ENCODE measurements around the gene ACER3. TPM values are rescaled to one million over a fixed set of nuclear protein-coding genes. Genes with fewer than 3 reads are reported as not detected.

ACER3 gene
- total and polyA plus RNA-seq, 2 experiments from 2014 or later: 6.2 to 26.5 TPM

GRCh38 chr11:77019976-77020595, 159.4 kb downstream of the ACER3 start (continued):
- TF ChIP-seq ZNF462 (CRISPR knock-in tag; IDR thresholded peaks at IDR 0.05) (no peak), ETS1 (IDR thresholded peaks at IDR 0.05) (no peak), STAT1 (IDR thresholded peaks at IDR 0.05; ENCODE audit: unreplicated experiment) (no peak)

- Mint-ChIP-seq H3K4me3 (no peak overlapping the region), H3K27ac (peak overlapping the region; percentile 96), H3K9me3 (no peaks in the 10 kb centered on the region), H3K4me1 (peaks cover 34% of the 10 kb centered on the region), H3K36me3 (ENCODE audit: low read depth) (no peaks in the 10 kb centered on the region), H3K27me3 (ENCODE audit: insufficient read depth, low read depth, poor library complexity) (peaks cover 5% of the 10 kb centered on the region)
- H3K79me2 ChIP-seq (replicated peaks; ENCODE audit: insufficient read depth): no peaks in the 10 kb centered on the region
- no peak overlapping the region for H3K4me3 ChIP-seq
- peaks cover 20% of the 10 kb centered on the region for H3K4me1 ChIP-seq (ENCODE audit: insufficient read depth)
- no peaks in the 10 kb centered on the region for H3F3A ChIP-seq (replicated peaks; ENCODE audit: low read depth)
- peak overlapping the region; percentile 7; the same call in 1 of the 2 replicates for H3K27ac ChIP-seq (ENCODE audit: low read depth)
- DNase-seq (ENCODE audit: low spot score): no peak
- 0 out of 2 replicates have a peak overlapping the region, but pooled peaks have one; percentile 25 for H3K4me2 ChIP-seq
- no peaks in the 10 kb centered on the region for H4K20me1 ChIP-seq (replicated peaks; ENCODE audit: insufficient read depth)
- ATAC-seq: no peak
- H2AFZ ChIP-seq: no peak overlapping the region
- no peaks in the 10 kb centered on the region for H3K36me3 ChIP-seq (ENCODE audit: insufficient read depth)
- no peaks in the 10 kb centered on the region for H3K9me2 ChIP-seq (ENCODE audit: insufficient read depth)
- H3K27me3 ChIP-seq (ENCODE audit: insufficient read depth): no peaks in the 10 kb centered on the region
- no peak for TF ChIP-seq EZH2 (IDR thresholded peaks at IDR 0.05; ENCODE audit: low read depth, unreplicated experiment)
- TF ChIP-seq ZNF114 (CRISPR knock-in tag; IDR thresholded peaks at IDR 0.05): no peak
- no peak for TF ChIP-seq JUNB (IDR thresholded peaks at IDR 0.05; ENCODE audit: unreplicated experiment)
- no peak for TF ChIP-seq ETS1 (IDR thresholded peaks at IDR 0.05)
- TF ChIP-seq ZNF331 (CRISPR knock-in tag; IDR thresholded peaks at IDR 0.05; ENCODE audit: low read depth): no peak
- no peak for TF ChIP-seq EZH2phosphoT487 (IDR thresholded peaks at IDR 0.05; ENCODE audit: unreplicated experiment)
- no peak for TF ChIP-seq POLR2AphosphoS5 (IDR thresholded peaks at IDR 0.05; ENCODE audit: low read depth)
- TF ChIP-seq CREB1 (CRISPR knock-in tag; IDR thresholded peaks at IDR 0.05; ENCODE audit: low read depth): no peak
- no peak for TF ChIP-seq STAT1 (IDR thresholded peaks at IDR 0.05; ENCODE audit: unreplicated experiment)
- no peak for TF ChIP-seq REST (IDR thresholded peaks at IDR 0.05; ENCODE audit: unreplicated experiment)
- TF ChIP-seq NANOG (IDR thresholded peaks at IDR 0.05; ENCODE audit: borderline replicate concordance): no peak
Observed at GRCh38 chr11:77020734-77021133, 160.0 kb downstream of the ACER3 start.
